GM12878 (cell line): ENCODE data around the gene TOP3A. TPM values are rescaled to one million over a fixed set of nuclear protein-coding genes. Genes with fewer than 3 reads are reported as not detected.

Experiments
- ATAC-seq: fragments of 200-7000 bp; cut with Tn5 transposase; 3 replicates; pipeline ENCODE4 v1.9.1; 2020; ENCODE audit warnings: mild to moderate bottlenecking, moderate library complexity
- BruUV-seq: library from RNA; stranded (reverse); fragments of 400-500 nt; replicated peaks from 2 replicates; lab custom pipeline; 2021; lab: Mats Ljungman, UMichigan
- CTCF ChIA-PET: fragments of 300-600 bp; sonication (Branson Sonifier 250); formaldehyde crosslinking; extraction: SDS; loops from one replicate; lab custom pipeline; 2021; ENCODE audit warnings: inconsistent platforms; lab: Yijun Ruan, JAX
- POLR2A ChIA-PET: fragments of 350-600 bp; formaldehyde crosslinking; extraction: SDS; loops from one replicate; lab custom pipeline; 2021; ENCODE audit warnings: inconsistent platforms; lab: Charles Lee
- RAD21 ChIA-PET: fragments of 300-600 bp; sonication (Branson Sonifier 250); formaldehyde crosslinking; loops from one replicate; lab custom pipeline; 2023; ENCODE audit warnings: antibody characterized with exemption; ENCODE audit not compliant: unreplicated experiment; lab: Charles Lee
- SMC1A ChIA-PET: fragments of 300-600 bp; sonication (Branson Sonifier 250); formaldehyde crosslinking; loops from one replicate; lab custom pipeline; 2023; ENCODE audit not compliant: unreplicated experiment, uncharacterized antibody; lab: Charles Lee
- DNase-seq: peaks from one replicate; pipeline ENCODE4 v3.0.0-alpha.2; 2011; ENCODE audit warnings: low read depth, low spot score
- FAIRE-seq: peaks from 3 replicates; lab custom pipeline; 2011; peaks lifted over from hg19 to GRCh38; lab: Jason Lieb, UNC
- H2AFZ ChIP-seq: 2 replicates; pipeline ENCODE4 v1.6.0; 2011; ENCODE audit warnings: low read depth, low read length, control low read depth; ENCODE audit not compliant: control insufficient read depth
- H3K27ac ChIP-seq: 2 replicates; pipeline ENCODE4 v1.5.1; 2011; ENCODE audit warnings: control low read depth; ENCODE audit not compliant: control insufficient read depth, insufficient read depth
- H3K27me3 ChIP-seq, 2 experiments: replicated peaks in 1 of 2; 2 replicates each; pipeline versions ENCODE4 v1.6.0 to v1.6.1; 2011; ENCODE audit warnings: low read length in 1 of 2; ENCODE audit not compliant: control insufficient read depth in 2 of 2, insufficient read depth in 2 of 2
- H3K36me3 ChIP-seq, 2 experiments: 2 replicates each; pipeline ENCODE4 v1.5.1; 2011; ENCODE audit warnings: low read length in 1 of 2; ENCODE audit not compliant: control insufficient read depth in 2 of 2, insufficient read depth in 2 of 2
- H3K4me1 ChIP-seq: 2 replicates; pipeline ENCODE4 v1.6.1; 2011; ENCODE audit warnings: mild to moderate bottlenecking, low read length, moderate library complexity, mixed read lengths; ENCODE audit not compliant: control insufficient read depth, insufficient read depth
- H3K4me2 ChIP-seq: 2 replicates; pipeline ENCODE4 v1.6.0; 2011; ENCODE audit warnings: control low read depth; ENCODE audit not compliant: control insufficient read depth, insufficient read depth
- H3K4me3 ChIP-seq: fragments of 200-600 bp; sonication (generic); 2 replicates; pipeline ENCODE4 v1.5.1; 2016
- H3K79me2 ChIP-seq: 2 replicates; pipeline ENCODE4 v1.6.0; 2011; ENCODE audit warnings: low read length; ENCODE audit not compliant: control insufficient read depth, insufficient read depth
- H3K9ac ChIP-seq: 2 replicates; pipeline ENCODE4 v1.8.0; 2011; ENCODE audit warnings: low read length, control low read depth, mixed read lengths; ENCODE audit not compliant: control insufficient read depth, insufficient read depth
- H3K9me3 ChIP-seq: replicated peaks from 3 replicates; pipeline ENCODE4 v1.5.1; 2011; ENCODE audit warnings: mild to moderate bottlenecking, low read length; ENCODE audit not compliant: control insufficient read depth, insufficient read depth
- H4K20me1 ChIP-seq: 2 replicates; pipeline ENCODE4 v1.6.0; 2011; ENCODE audit not compliant: control insufficient read depth, insufficient read depth
- HDGF ChIP-seq: fragments of 450-650 bp; IDR thresholded peaks from 2 replicates; pipeline ENCODE4 v1.6.1; 2016; ENCODE audit warnings: antibody characterized with exemption
- POLR2A ChIP-seq: IDR thresholded peaks from 2 replicates; pipeline ENCODE4 v1.6.1; 2011; ENCODE audit warnings: low read depth, mild to moderate bottlenecking, low read length
- RAD21 ChIP-seq: IDR thresholded peaks from 2 replicates; pipeline ENCODE4 v1.6.1; 2011; ENCODE audit warnings: mild to moderate bottlenecking, low read depth, low read length, moderate library complexity; ENCODE audit not compliant: insufficient read depth
- SMARCA5 ChIP-seq: fragments of 450-650 bp; IDR thresholded peaks from 2 replicates; pipeline ENCODE4 v1.6.1; 2017; ENCODE audit warnings: mild to moderate bottlenecking
- SMC3 ChIP-seq: IDR thresholded peaks from 2 replicates; pipeline ENCODE4 v1.6.1; 2011; ENCODE audit warnings: low read length, improper control_type of control experiment, borderline replicate concordance
- TCF3 ChIP-seq: IDR thresholded peaks from 2 replicates; pipeline ENCODE4 v1.6.1; 2012; ENCODE audit warnings: low read depth, mild to moderate bottlenecking, low read length, borderline replicate concordance; ENCODE audit not compliant: insufficient read depth
- ZNF207 ChIP-seq: fragments of 450-650 bp; IDR thresholded peaks from 2 replicates; pipeline ENCODE4 v1.6.1; 2014; ENCODE audit warnings: antibody characterized with exemption, mild to moderate bottlenecking, borderline replicate concordance
- ZNF622 ChIP-seq: fragments of 450-650 bp; IDR thresholded peaks from 2 replicates; pipeline ENCODE4 v1.6.1; 2017; ENCODE audit warnings: mild to moderate bottlenecking, inconsistent platforms
- WGBS: methylation state at CpG from one replicate; pipeline ENCODE4 v1.1.6; 2016; ENCODE audit warnings: low lambda C conversion rate; ENCODE audit not compliant: insufficient replicate concordance, insufficient coverage; ENCODE audit errors: missing lambda C conversion rate; 5-methylcytosine and 5-hydroxymethylcytosine counted together
- in situ Hi-C: fragments of 300-500 bp; cut with MboI; formaldehyde crosslinking; loops from 9 replicates; pipeline ENCODE4 v1.14.3; 2018; ENCODE audit warnings: mixed read lengths
- intact Hi-C: fragments of 100-400 bp; cut with micrococcal nuclease; formaldehyde crosslinking; loops from one replicate; pipeline ENCODE4 v1.14.2; 2022; ENCODE audit not compliant: unreplicated experiment
- polyA plus RNA-seq, 11 experiments: library from polyadenylated mRNA; depleted of rRNA in 4 of 11; unstranded in 6 of 11; stranded (reverse) in 5 of 11; fragments of >200 nt; fragmentation: Nextera tagmentation in 4 of 11; fragmentation: Illumina TruSeq in 1 of 11; extraction: Ambion mirVana in 4 of 11; extraction: Trizol in 1 of 11; gene quantifications; 1 replicate in 1 of 11; 2 replicates in 10 of 11; pipeline versions ENCODE4 v1.2.1 to v1.2.3, GENCODE V29; 2011 to 2016; ENCODE audit warnings: inconsistent platforms in 2 of 11, missing spikeins in 2 of 11, low read depth in 1 of 11
- total RNA-seq, 4 experiments: library from RNA; depleted of rRNA in 3 of 4; stranded (reverse); fragments of >200 nt in 3 of 4; fragmentation: Illumina TruSeq in 1 of 4; extraction: Trizol in 1 of 4; gene quantifications; 2 replicates each; pipeline versions ENCODE4 v1.2.1 to v1.2.3, GENCODE V29; 2013 to 2021
- TF ChIP-seq, protein P1 (sequence below), 3 experiments: IDR thresholded peaks in 2 of 3; conservative IDR thresholded peaks in 1 of 3; 2 replicates each; pipeline ENCODE4 v1.5.1; 2011; ENCODE audit warnings: low read depth in 3 of 3, low read length in 3 of 3, mild to moderate bottlenecking in 3 of 3, control low read depth in 2 of 3, moderate library complexity in 2 of 3, inconsistent platforms in 1 of 3, mixed read lengths in 1 of 3; ENCODE audit not compliant: control insufficient read depth in 2 of 3, insufficient read depth in 1 of 3; ENCODE audit errors: extremely low read depth in 1 of 3

TOP3A gene
- total and polyA plus RNA-seq, 10 of the 15 experiments (the other 5 are each of a cell fraction or from before 2014, with no cell fraction given) = 4.2 to 51.9 (median 31.8) TPM

DNA sequence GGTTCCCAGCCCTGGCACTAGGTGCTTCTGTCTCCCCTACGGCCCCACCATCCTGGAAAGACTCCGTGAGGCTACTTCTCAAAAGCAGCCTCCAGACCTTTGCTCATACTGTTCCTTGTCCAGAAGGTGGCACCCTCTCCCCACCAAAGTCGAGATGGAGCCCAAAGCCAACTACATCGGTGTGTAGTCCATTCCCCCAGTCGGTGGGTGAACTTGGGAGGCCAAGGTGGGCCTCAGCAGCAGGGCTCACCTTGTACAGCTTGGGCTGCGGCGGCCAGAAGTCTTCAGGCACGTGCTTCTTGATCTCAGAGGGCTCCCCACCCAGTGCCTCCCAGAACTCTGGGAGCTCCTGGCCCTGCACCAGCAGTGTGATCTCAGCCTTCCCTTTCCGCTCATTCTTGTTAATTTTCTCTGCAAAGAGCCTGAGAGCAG lies 66.5 kb downstream of the TOP3A start:
- TF ChIP-seq ZNF207 (0 out of 2 replicates have a peak, but pooled peaks have one; percentile 23), SMC3 (peak; percentile 70), RAD21 (peak; percentile 88), HDGF (0 out of 2 replicates have a peak, but pooled peaks have one; percentile 26), POLR2A (peak; percentile 64), SMARCA5 (0 out of 2 replicates have a peak, but pooled peaks have one; percentile 20), TCF3 (no peak), ZNF622 (no peak)
- TF ChIP-seq, protein P1, sequence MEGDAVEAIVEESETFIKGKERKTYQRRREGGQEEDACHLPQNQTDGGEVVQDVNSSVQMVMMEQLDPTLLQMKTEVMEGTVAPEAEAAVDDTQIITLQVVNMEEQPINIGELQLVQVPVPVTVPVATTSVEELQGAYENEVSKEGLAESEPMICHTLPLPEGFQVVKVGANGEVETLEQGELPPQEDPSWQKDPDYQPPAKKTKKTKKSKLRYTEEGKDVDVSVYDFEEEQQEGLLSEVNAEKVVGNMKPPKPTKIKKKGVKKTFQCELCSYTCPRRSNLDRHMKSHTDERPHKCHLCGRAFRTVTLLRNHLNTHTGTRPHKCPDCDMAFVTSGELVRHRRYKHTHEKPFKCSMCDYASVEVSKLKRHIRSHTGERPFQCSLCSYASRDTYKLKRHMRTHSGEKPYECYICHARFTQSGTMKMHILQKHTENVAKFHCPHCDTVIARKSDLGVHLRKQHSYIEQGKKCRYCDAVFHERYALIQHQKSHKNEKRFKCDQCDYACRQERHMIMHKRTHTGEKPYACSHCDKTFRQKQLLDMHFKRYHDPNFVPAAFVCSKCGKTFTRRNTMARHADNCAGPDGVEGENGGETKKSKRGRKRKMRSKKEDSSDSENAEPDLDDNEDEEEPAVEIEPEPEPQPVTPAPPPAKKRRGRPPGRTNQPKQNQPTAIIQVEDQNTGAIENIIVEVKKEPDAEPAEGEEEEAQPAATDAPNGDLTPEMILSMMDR (IDR thresholded peaks at IDR 0.05 in 2 of 3, conservative IDR thresholded peaks at IDR 0.05 in 1 of 3; ENCODE audit: control insufficient read depth in 2 of 3, extremely low read depth in 1 of 3, insufficient read depth in 1 of 3, low read depth in 3 of 3, low read length in 3 of 3) = peak; percentile 70 to 84 (median 81)
- Histone ChIP-seq H3K4me3 (no peak overlapping the region), H3K9me3 (no peaks in the 10 kb centered on the region), H3K27ac (no peak overlapping the region), H2AFZ (no peak overlapping the region), H3K79me2 (no peaks in the 10 kb centered on the region), H4K20me1 (no peaks in the 10 kb centered on the region), H3K4me1 (no peaks in the 10 kb centered on the region), H3K4me2 (no peak overlapping the region), H3K9ac (no peak overlapping the region), H3K27me3 (no peaks in the 10 kb centered on the region), H3K36me3 (peaks cover 5 to 31% of the 10 kb centered on the region in 2 experiments)
- BruUV-seq = no TSS peak
- in situ Hi-C loops = no loop called here
- POLR2A ChIA-PET = no interaction called here
- DNase-seq (no peak), FAIRE-seq (peak; percentile 92), ATAC-seq (peak; percentile 95)
- intact Hi-C loops = no loop called here
- CTCF ChIA-PET = interaction anchor here (0.7 to 1.4 kb wide), 3 partner anchors 9 to 115 kb away, joined by 3 to 4 read pairs (median 4); partner anchors contain the start of gene SHMT1
- 16% methylated on average over 9 of the region's 9 CpGs for WGBS
- RAD21 ChIA-PET = interaction anchor here (0.6 kb wide), 1 partner anchor 15 kb away, joined by 3 read pairs; no protein-coding TSS in a partner anchor
- SMC1A ChIA-PET = interaction anchor here (1.6 kb wide), 1 partner anchor 115 kb away, joined by 3 read pairs; the partner anchor contains the start of gene SHMT1
